ENCODE results near the gene CLPTM1L.
"Not testable (repeated sequence)": the region's sequence is repeated elsewhere in the genome, so short reads cannot be mapped to it uniquely, and the experiment has no call there.

Gene CLPTM1L

GRCh38 chr5:1374679-1375055 lies 29.8 kb upstream of the CLPTM1L start:
- Histone ChIP-seq H3K4me1 (ENCODE audit: insufficient read depth, low read length) (no peaks in the 10 kb centered on the region), H3K36me3 (ENCODE audit: insufficient read depth, low read length) (no peaks in the 10 kb centered on the region), H3K9ac (ENCODE audit: low read depth, low read length) (no peak overlapping the region), H3K9me3 (ENCODE audit: control insufficient read depth, insufficient read depth, low read length) (no peaks in the 10 kb centered on the region)

- Histone ChIP-seq H3K9me3 (ENCODE audit: control insufficient read depth, insufficient read depth, low read length) (no peaks in the 10 kb centered on the region), H3K9ac (ENCODE audit: low read depth, low read length) (no peak overlapping the region), H3K4me1 (ENCODE audit: insufficient read depth, low read length) (no peaks in the 10 kb centered on the region), H3K36me3 (ENCODE audit: insufficient read depth, low read length) (no peaks in the 10 kb centered on the region)
Measured at GRCh38 chr5:1374030-1374678, 29.3 kb upstream of the CLPTM1L start.

GRCh38 chr5:1371972-1372342 lies 27.1 kb upstream of the CLPTM1L start:
- H3K36me3 ChIP-seq (ENCODE audit: insufficient read depth, low read length); H3K4me1 ChIP-seq (ENCODE audit: insufficient read depth, low read length); H3K9ac ChIP-seq (ENCODE audit: low read depth, low read length); H3K9me3 ChIP-seq (ENCODE audit: control insufficient read depth, insufficient read depth, low read length): not testable (repeated sequence)

DNA sequence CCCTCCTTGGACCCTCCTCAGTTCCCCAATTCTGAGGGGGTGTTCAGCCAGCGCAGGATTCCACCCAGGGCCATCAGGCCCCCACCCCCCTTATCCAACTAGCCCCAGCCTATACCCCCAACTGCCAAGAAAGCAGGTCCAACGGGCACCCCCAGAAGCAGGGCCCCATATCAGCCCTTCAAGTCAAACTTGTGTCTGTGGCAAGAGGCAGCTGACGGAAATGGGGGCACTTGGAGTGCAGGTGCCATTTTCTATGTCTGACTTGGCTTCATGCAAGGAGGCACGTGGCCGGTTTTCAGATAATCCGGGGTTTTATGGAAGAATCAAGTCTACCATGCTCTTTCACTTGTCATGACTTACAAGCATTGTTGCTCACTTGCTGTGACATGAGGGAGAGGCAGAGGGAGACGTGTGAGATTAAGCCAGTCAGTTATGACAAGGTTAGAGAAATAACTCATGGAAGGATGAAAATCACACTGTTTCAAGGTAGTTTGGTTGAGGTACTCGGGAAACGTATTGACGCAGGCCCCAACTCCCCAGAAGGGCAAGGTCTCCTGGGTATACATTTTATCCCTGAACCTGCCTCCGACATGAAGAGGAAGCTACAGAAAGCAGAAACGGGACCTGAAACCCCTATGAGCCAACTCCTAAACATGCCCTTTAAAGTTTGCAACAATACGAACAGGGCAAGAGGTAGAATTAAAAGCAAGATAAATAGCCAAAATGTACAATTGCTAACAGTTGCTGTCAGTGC lies 26.5 kb upstream of the CLPTM1L start:
- H3K4me1 ChIP-seq (ENCODE audit: insufficient read depth, low read length): no peaks in the 10 kb centered on the region
- no peak overlapping the region for H3K9ac ChIP-seq (ENCODE audit: low read depth, low read length)
- H3K9me3 ChIP-seq (ENCODE audit: control insufficient read depth, insufficient read depth, low read length): no peaks in the 10 kb centered on the region
- no peaks in the 10 kb centered on the region for H3K36me3 ChIP-seq (ENCODE audit: insufficient read depth, low read length)

- Histone ChIP-seq H3K9me3 (ENCODE audit: control insufficient read depth, insufficient read depth, low read length) (no peaks in the 10 kb centered on the region), H3K9ac (ENCODE audit: low read depth, low read length) (no peak overlapping the region), H3K4me1 (ENCODE audit: insufficient read depth, low read length) (no peaks in the 10 kb centered on the region), H3K36me3 (ENCODE audit: insufficient read depth, low read length) (no peaks in the 10 kb centered on the region)
Measured at GRCh38 chr5:1370006-1370405, 25.1 kb upstream of the CLPTM1L start.

- Histone ChIP-seq H3K4me1 (ENCODE audit: insufficient read depth, low read length) (no peaks in the 10 kb centered on the region), H3K36me3 (ENCODE audit: insufficient read depth, low read length) (no peaks in the 10 kb centered on the region), H3K9ac (ENCODE audit: low read depth, low read length) (no peak overlapping the region), H3K9me3 (ENCODE audit: control insufficient read depth, insufficient read depth, low read length) (no peaks in the 10 kb centered on the region)
Measured at GRCh38 chr5:1368756-1369155, 23.9 kb upstream of the CLPTM1L start.

DNA sequence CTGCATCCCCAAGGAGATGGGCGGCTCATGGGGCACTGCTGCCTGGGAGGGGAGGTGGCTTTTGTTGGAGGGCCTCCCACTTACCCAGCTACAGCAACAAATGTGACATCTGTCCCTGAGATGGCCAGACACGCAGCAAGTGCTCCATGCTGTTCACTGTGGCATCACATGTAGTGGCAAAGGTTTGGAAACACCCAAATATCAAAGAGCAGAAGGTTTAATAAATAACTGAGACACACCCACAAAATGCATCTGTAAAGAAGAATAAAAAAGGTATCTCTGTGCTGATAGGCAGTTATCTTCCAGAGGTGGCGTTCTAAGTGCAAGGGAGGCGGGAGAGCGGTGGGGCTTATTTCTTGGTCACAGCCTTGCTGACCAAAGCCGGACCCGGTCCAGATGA lies 23.3 kb upstream of the CLPTM1L start:
- Histone ChIP-seq H3K4me1 (ENCODE audit: insufficient read depth, low read length) (no peaks in the 10 kb centered on the region), H3K9me3 (ENCODE audit: control insufficient read depth, insufficient read depth, low read length) (no peaks in the 10 kb centered on the region)

GRCh38 chr5:1367149-1367548 lies 22.2 kb upstream of the CLPTM1L start:
- Histone ChIP-seq H3K9me3 (ENCODE audit: control insufficient read depth, insufficient read depth, low read length) (no peaks in the 10 kb centered on the region), H3K9ac (ENCODE audit: low read depth, low read length) (no peak overlapping the region), H3K4me1 (ENCODE audit: insufficient read depth, low read length) (no peaks in the 10 kb centered on the region)

More for the DNA sequence above, 23.3 kb upstream of the CLPTM1L start:
- H3K9ac ChIP-seq (ENCODE audit: low read depth, low read length): no peak overlapping the region
- H3K36me3 ChIP-seq (ENCODE audit: insufficient read depth, low read length): no peaks in the 10 kb centered on the region

GRCh38 chr5:1366514-1366913 lies 21.6 kb upstream of the CLPTM1L start:
- H3K36me3 ChIP-seq (ENCODE audit: insufficient read depth, low read length): no peaks in the 10 kb centered on the region
- no peaks in the 10 kb centered on the region for H3K4me1 ChIP-seq (ENCODE audit: insufficient read depth, low read length)
- H3K9me3 ChIP-seq (ENCODE audit: control insufficient read depth, insufficient read depth, low read length): no peaks in the 10 kb centered on the region
- H3K9ac ChIP-seq (ENCODE audit: low read depth, low read length): no peak overlapping the region

More at GRCh38 chr5:1367149-1367548, 22.2 kb upstream of the CLPTM1L start:
- no peaks in the 10 kb centered on the region for H3K36me3 ChIP-seq (ENCODE audit: insufficient read depth, low read length)

DNA sequence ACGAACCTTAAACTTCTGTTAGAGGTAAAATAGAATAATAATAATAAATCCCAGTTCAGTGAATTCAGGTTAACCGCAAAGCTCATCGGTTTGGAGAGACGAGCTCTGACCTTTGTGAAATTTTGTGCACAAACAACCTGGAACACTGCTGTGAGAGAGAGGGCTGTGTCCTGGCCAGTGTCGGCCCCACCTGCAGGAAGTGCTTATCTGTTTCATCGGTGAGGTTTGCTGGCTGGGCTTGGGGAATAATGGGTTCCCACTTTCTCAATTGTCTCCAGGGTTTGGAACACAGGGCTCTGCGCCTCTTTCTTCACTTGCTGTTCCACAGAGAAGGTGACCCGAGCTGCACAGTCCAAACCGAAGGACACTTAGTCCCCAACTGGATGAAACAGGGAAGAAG lies 19.3 kb upstream of the CLPTM1L start:
- Histone ChIP-seq H3K36me3 (ENCODE audit: insufficient read depth, low read length) (no peaks in the 10 kb centered on the region), H3K9me3 (ENCODE audit: control insufficient read depth, insufficient read depth, low read length) (no peaks in the 10 kb centered on the region), H3K4me1 (ENCODE audit: insufficient read depth, low read length) (no peaks in the 10 kb centered on the region), H3K9ac (ENCODE audit: low read depth, low read length) (no peak overlapping the region)

DNA sequence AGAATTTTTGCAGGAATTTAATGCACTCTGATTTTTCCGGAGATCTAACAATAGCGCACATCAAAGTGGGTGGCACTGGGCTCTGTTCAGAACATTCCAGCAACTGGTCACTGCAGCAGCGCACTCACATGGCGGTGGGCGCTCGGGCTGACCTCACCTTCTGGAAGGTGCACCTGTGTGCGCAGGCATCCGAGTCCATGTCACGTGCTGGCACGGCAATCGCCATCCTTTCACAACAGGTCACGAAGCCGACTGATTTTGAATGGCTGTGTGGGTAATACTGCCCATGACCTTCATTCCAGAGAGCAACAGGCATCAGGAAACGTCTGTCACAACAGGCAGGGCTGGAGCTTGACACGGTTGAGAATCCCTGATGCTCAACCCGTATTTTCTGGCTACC lies 18.7 kb upstream of the CLPTM1L start:
- Histone ChIP-seq H3K9ac (ENCODE audit: low read depth, low read length) (no peak overlapping the region), H3K9me3 (ENCODE audit: control insufficient read depth, insufficient read depth, low read length) (no peaks in the 10 kb centered on the region)

DNA sequence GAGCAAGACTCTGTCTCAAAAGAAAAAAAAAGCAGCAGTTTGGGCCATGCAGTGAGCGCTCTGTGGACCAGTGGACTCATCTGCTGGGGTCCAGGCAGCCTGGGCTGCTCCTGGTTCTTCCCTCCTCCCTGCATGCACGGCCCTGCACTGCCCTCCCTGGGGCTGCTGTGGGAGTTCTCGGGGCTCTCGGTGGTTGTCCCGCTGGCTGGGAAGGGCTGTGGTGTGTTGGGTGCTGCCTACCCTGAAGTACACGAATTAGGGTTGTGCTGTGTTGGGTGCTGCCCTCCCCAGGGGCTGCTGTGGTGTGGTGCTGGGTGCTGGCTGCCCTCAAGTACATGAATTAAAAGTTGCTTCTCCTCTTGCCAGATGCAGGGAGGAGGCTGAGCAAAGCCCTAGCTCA lies 18.3 kb upstream of the CLPTM1L start:
- Histone ChIP-seq H3K9me3 (ENCODE audit: control insufficient read depth, insufficient read depth, low read length) (no peaks in the 10 kb centered on the region), H3K4me1 (ENCODE audit: insufficient read depth, low read length) (no peaks in the 10 kb centered on the region), H3K9ac (ENCODE audit: low read depth, low read length) (no peak overlapping the region), H3K36me3 (ENCODE audit: insufficient read depth, low read length) (no peaks in the 10 kb centered on the region)

More for the DNA sequence above, 18.7 kb upstream of the CLPTM1L start:
- H3K36me3 ChIP-seq (ENCODE audit: insufficient read depth, low read length): no peaks in the 10 kb centered on the region
- H3K4me1 ChIP-seq (ENCODE audit: insufficient read depth, low read length): no peaks in the 10 kb centered on the region

- Histone ChIP-seq H3K4me1 (ENCODE audit: insufficient read depth, low read length) (no peaks in the 10 kb centered on the region), H3K9me3 (ENCODE audit: control insufficient read depth, insufficient read depth, low read length) (no peaks in the 10 kb centered on the region), H3K9ac (ENCODE audit: low read depth, low read length) (no peak overlapping the region), H3K36me3 (ENCODE audit: insufficient read depth, low read length) (no peaks in the 10 kb centered on the region)
Measured at GRCh38 chr5:1362242-1363015, 17.5 kb upstream of the CLPTM1L start.

DNA sequence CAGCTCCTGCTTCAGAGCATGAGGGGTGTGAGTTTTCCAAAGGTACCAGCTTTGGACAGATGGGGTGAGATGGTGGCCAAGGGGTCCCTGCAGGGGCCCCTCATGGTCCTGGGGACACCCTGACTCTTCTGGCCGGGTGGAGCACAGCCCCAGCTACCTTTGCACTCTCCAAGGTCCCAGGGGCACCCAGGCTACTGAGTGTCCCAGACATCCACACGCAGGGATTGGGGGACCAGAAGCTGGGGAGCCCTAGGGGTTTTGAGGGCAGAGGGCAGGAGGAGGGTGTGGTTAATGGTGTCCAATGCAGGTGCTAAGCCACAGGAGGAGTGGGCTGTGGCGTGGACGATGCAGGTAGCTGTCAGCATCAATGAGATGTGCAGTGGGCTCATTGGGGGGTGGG lies 16.0 kb upstream of the CLPTM1L start:
- H3K9me3 ChIP-seq (ENCODE audit: control insufficient read depth, insufficient read depth, low read length): no peaks in the 10 kb centered on the region
- H3K4me1 ChIP-seq (ENCODE audit: insufficient read depth, low read length): no peaks in the 10 kb centered on the region
- no peak overlapping the region for H3K9ac ChIP-seq (ENCODE audit: low read depth, low read length)
- H3K36me3 ChIP-seq (ENCODE audit: insufficient read depth, low read length): no peaks in the 10 kb centered on the region

GRCh38 chr5:1360367-1360766 lies 15.5 kb upstream of the CLPTM1L start:
- H3K9ac ChIP-seq (ENCODE audit: low read depth, low read length); H3K9me3 ChIP-seq (ENCODE audit: control insufficient read depth, insufficient read depth, low read length); H3K4me1 ChIP-seq (ENCODE audit: insufficient read depth, low read length); H3K36me3 ChIP-seq (ENCODE audit: insufficient read depth, low read length): not testable (repeated sequence)
